ENCODE data around the gene MARK3.

MARK3 gene

DNA sequence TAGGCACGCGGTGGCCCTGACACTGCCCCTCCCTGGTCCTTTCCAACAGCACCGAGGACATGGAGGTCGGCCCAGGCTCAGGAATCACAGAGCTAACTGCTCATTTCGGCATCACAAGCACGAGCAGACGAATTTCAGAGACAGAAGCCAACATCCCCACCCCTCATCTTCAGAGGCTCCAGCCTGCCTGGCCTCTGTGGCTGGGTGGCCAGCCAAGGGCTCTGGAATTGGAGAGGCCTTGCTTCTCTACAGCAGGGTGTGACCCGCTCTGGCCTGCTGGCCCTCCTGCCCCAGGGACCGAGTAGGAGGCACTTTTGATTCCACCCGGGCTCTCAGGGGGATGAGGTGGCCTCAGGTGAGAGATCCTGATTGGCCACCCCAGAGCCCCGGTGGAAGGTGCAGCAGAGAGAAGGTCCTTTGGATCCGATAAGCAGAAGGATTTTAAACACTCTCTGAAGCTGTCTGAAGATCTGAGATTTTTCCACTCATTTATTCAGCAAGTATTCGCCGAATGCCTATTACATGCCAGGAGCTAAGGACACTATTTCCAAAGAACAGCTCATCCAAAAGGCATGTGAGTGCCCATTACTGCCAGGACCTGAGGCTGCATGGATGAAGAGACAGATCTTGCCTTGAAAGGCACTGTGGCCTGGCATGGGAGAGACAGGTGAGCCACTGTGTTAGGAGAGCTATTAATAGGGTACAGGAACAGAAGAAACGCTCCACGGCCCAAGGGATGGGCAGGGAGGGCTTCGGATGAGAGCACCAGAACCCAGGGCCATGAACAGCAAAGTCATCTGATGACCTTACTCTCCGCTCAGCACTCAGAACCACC lies 167.0 kb downstream of the MARK3 start:
- DNase-seq, result no peak

DNA sequence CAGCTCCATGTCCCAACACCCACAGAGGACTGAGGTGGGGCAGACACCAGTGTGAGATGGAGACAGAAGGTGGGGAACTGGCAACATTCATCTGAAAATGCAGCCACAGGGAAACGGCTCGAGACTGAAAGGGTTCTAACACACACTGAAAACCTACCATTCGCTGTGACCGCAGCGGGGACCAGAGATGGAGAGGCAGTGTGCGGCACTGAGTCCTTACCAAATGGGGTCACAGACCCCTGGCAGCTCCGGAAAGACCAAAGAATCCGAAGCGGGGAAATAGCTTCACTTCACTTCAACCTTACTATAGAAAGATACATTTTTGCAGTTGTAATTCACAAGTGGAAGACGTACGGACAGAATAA lies 167.6 kb downstream of the MARK3 start:
- DNase-seq, result no peak

All from suppressor macrophage treated with lipopolysaccharide for 1 hour (primary cell).